AG04449 (cell line): ENCODE measurements around the gene PRKCZ.

Source experiments
- CTCF ChIA-PET: fragments of 350-600 bp; formaldehyde crosslinking; extraction: SDS; loops from one replicate; lab custom pipeline; 2021; ENCODE audit warnings: antibody characterized with exemption; lab: Yijun Ruan, JAX
- POLR2A ChIA-PET: fragments of 400-600, 350-600 bp; formaldehyde crosslinking; extraction: SDS; loops from one replicate; lab custom pipeline; 2020; ENCODE audit warnings: antibody characterized with exemption, inconsistent platforms; lab: Yijun Ruan, JAX
- DNase-seq: peaks from one replicate; pipeline ENCODE4 v3.0.0-alpha.2; 2010; ENCODE audit warnings: low read depth, low spot score
- H3K4me3 ChIP-seq: 2 replicates; pipeline ENCODE4 v1.5.1; 2011; ENCODE audit warnings: low read depth, mild to moderate bottlenecking, control low read depth, low read length
- TF ChIP-seq, protein P1 (sequence below): IDR thresholded peaks from one replicate; pipeline ENCODE4 v1.5.1; 2011; ENCODE audit warnings: mild to moderate bottlenecking, moderate library complexity, low read length, control low read depth, inconsistent platforms; ENCODE audit not compliant: insufficient read depth; ENCODE audit errors: missing control alignments

PRKCZ gene

DNA sequence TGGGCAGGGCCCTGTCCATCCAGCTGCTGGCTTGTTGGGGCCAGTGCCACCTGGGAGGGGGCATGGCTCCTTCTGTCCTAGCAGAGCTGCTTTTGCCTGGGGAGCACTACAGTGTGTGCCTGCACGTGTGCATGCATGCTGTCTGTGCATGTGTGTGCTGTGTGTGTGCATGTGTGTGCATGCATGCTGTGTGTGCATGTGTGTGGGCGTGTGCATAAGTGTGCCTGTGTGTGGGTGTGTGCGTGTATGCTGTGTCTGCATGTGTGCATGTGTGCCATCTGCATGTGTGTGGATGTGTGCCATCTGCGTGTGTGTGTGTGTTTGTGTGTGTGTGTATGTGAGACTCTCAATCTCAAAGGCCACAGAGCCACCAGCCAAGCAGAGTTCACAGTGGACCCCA is 8.3 kb upstream of the PRKCZ start:
- POLR2A ChIA-PET: no interaction called here
- DNase-seq: no peak
- CTCF ChIA-PET: interaction anchor here (1.1 to 1.2 kb wide), 2 partner anchors 11 to 141 kb away, joined by 3 read pairs; no protein-coding TSS in a partner anchor
- TF ChIP-seq, protein P1, sequence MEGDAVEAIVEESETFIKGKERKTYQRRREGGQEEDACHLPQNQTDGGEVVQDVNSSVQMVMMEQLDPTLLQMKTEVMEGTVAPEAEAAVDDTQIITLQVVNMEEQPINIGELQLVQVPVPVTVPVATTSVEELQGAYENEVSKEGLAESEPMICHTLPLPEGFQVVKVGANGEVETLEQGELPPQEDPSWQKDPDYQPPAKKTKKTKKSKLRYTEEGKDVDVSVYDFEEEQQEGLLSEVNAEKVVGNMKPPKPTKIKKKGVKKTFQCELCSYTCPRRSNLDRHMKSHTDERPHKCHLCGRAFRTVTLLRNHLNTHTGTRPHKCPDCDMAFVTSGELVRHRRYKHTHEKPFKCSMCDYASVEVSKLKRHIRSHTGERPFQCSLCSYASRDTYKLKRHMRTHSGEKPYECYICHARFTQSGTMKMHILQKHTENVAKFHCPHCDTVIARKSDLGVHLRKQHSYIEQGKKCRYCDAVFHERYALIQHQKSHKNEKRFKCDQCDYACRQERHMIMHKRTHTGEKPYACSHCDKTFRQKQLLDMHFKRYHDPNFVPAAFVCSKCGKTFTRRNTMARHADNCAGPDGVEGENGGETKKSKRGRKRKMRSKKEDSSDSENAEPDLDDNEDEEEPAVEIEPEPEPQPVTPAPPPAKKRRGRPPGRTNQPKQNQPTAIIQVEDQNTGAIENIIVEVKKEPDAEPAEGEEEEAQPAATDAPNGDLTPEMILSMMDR: no peak
- H3K4me3 ChIP-seq: no peak overlapping the region

DNA sequence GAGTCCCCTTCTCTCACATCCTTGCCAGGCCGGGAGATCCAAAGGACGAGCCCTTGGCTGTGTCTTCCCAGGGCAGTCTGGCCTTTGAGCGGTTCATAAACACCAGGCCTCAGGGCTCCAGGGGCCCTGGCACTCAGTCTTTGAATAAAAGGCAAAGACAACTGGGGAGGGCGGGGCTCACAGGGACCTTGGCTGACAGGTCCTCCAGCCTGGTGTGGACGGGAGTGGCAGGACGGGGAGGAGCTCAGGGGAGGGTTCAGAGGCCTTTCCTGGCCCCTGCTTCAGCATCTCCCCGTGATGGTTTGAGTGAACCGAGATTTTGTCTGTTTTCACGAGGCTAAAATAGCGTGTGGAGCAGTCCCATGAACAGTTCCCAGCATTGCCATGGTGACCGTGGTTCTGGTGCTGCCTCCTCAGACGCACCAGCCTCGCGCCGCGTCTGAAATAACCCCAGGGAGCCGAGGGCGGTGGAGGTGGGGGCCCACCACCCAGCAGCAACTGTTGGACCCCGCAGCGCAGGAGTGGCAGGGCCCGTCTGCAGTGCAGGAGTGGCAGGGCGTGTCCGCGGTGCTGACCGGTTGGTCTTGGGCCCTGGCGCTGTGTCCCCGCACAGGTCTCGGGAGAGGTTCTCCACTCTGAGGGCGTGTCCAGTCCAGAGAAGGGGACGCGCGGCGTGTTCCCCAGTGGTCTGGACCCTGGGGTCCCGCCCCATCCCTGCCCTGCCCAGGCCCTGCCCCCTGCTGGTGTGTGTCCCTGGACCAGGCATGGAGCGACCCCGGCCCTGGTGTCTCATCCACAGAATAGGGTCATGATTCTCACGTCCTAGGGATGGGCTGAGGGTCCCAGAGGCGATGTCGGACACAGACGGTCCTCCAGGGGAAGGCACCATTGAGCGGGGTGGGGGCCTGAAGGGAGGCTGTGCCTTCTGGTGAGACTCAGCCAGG is 7.1 kb upstream of the PRKCZ start:
- no peak overlapping the region for H3K4me3 ChIP-seq
- ChIA-PET CTCF (interaction anchor here (0.9 to 3.7 kb wide), 11 partner anchors 8 to 127 kb away, joined by 3 to 46 read pairs (median 10); partner anchors contain the start of genes CALML6 and CFAP74), POLR2A (no interaction called here)
- TF ChIP-seq, protein P1: no peak
- no peak for DNase-seq

DNA sequence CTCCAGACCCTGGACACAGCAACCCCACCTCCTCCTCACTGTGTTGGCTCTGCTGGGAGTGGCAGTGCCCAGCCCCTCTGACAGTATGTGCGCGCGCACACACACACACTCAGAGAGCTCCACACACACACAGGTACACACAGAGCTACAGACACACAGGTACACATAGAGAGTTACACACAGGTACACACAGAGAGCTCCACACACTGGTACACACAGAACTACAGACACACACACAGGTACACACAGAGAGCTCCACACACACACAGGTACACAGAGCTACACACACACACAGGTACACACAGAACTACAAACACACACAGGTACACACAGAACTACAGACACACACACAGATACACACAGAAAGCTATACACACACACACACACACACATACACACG is 6.3 kb upstream of the PRKCZ start:
- POLR2A ChIA-PET: no interaction called here
- TF ChIP-seq, protein P1: no peak
- DNase-seq: no peak
- CTCF ChIA-PET: interaction anchor here (0.7 to 3.7 kb wide), 30 partner anchors 9 to 136 kb away, joined by 3 to 46 read pairs (median 7); partner anchors contain the start of genes CALML6 and CFAP74
- no peak overlapping the region for H3K4me3 ChIP-seq

DNA sequence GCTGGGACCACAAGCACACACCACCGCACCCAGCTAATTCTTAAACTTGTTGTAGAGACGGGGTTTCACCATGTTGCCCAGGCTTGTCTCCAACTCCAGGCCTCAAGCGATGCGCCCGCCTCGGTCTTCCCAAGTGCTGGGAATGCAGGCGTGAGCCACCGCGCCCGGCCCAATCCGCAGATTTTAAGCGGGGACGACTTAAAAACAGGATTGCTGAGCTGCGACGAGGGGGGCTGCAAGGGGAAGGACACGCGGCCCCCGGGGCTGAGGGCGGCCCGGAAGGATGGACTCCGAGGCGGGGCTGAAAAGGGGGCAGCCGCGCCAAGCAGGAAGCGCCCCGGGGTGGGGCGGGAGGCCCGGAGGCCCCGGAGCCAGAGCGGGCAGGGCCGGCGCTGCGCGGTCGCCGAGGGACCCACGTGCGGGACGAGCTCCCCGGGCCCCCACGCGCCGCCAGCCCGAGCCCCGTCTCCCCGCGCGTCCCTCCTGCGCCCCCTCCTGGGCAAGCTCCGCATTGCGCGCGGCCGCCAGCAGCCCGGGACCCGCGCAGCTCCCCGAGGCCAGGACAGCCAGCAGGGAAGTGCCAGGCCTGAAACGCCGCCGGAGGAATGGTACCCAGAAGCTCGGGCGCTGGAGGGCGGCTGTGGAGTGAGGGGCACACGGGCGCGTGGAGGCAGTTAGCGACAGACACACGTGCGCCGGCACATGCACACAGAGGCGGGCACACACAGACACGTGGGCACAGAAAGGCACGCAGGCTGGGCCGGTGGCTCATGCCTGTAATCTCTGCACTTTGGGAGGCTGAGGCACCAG is 5.5 kb upstream of the PRKCZ start:
- no peak for DNase-seq
- TF ChIP-seq, protein P1: peak; percentile 93
- peak overlapping the region; percentile 36 for H3K4me3 ChIP-seq
- POLR2A ChIA-PET: no interaction called here
- CTCF ChIA-PET: interaction anchor here (0.6 to 3.7 kb wide), 53 partner anchors 8 to 144 kb away, joined by 3 to 46 read pairs (median 4); partner anchors contain the start of genes CALML6 and CFAP74

DNA sequence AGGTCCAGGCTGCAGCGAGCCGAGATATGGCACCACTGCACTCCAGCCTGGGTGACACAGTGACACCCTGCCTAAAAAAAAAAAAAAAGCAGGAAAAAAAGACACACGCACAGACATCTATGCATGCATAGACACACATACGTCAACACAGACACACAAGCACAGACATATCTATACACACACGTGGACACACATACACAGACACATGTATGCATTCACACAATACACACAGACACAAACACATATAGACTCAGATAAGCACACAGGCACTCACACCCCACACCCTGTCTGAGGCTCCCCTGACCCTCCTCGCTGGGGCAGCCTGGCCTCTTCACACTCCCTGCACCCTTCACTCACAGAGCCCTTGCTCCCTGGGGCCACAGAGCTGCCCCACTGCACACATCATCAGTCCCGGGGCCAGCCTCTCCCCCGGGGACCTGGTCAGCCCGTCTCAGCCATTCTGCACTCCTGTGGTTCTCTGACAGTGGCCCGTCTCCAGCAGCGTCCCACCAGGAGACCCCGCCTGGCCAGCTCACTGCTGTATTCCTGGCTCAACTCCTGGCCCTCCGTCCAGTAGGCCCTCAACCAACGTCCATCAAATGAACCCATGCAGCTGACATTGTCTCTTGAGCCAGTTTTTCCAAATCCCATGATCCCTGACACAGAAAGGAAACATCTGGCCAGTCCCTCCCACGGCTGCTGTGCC is 4.6 kb upstream of the PRKCZ start:
- no peak overlapping the region for H3K4me3 ChIP-seq
- ChIA-PET CTCF (interaction anchor here (0.7 to 3.7 kb wide), 43 partner anchors 7 to 144 kb away, joined by 3 to 46 read pairs (median 5); partner anchors contain the start of gene CALML6), POLR2A (no interaction called here)
- DNase-seq: no peak
- TF ChIP-seq, protein P1: no peak
